ENCODE data around the gene DIP2C.

- TF ChIP-seq CTCF (IDR thresholded peaks at IDR 0.05) (no peak), POLR2A (IDR thresholded peaks at IDR 0.05) (no peak)
These were observed 36.3 kb upstream of the DIP2C start for GRCh38 chr10:725786-726185.
